ENCODE measurements around the gene LRPAP1.

DNA sequence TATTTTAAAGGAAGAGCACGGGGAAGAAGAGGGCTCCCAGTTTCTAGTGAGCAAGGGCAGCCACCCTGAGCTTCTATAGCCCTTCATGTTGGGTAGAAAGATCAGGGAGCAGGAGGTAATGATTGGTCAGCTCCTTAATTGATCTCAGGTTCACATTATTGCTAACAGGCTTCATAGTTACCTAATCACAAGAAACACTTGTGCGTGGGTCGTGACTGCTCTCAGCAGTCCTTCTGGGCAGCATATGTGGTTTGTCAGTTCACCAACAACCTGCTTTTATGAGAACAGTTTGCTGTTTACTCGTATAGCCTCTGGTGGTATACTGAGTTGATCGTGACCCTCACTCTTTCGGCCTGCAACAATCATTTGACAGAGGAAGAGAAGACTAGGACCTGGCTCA lies 73.9 kb downstream of the LRPAP1 start:
- TF ChIP-seq, protein P1, sequence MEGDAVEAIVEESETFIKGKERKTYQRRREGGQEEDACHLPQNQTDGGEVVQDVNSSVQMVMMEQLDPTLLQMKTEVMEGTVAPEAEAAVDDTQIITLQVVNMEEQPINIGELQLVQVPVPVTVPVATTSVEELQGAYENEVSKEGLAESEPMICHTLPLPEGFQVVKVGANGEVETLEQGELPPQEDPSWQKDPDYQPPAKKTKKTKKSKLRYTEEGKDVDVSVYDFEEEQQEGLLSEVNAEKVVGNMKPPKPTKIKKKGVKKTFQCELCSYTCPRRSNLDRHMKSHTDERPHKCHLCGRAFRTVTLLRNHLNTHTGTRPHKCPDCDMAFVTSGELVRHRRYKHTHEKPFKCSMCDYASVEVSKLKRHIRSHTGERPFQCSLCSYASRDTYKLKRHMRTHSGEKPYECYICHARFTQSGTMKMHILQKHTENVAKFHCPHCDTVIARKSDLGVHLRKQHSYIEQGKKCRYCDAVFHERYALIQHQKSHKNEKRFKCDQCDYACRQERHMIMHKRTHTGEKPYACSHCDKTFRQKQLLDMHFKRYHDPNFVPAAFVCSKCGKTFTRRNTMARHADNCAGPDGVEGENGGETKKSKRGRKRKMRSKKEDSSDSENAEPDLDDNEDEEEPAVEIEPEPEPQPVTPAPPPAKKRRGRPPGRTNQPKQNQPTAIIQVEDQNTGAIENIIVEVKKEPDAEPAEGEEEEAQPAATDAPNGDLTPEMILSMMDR (optimal IDR thresholded peaks at IDR 0.05 in 1 of 3, IDR thresholded peaks at IDR 0.05 in 1 of 3, conservative IDR thresholded peaks at IDR 0.05 in 1 of 3; ENCODE audit: extremely low read depth in 1 of 3, insufficient read depth in 2 of 3, low read length in 3 of 3): no peak
- no peak for TF ChIP-seq EZH2 (IDR thresholded peaks at IDR 0.05; ENCODE audit: low read length)

Measured in keratinocyte (primary cell).